ENCODE measurements around the gene KCNJ6. TPM values are rescaled to one million over a fixed set of nuclear protein-coding genes. Genes with fewer than 3 reads are reported as not detected.

Gene KCNJ6
- total RNA-seq, 4 donors from 2014 or later = not detected

DNA sequence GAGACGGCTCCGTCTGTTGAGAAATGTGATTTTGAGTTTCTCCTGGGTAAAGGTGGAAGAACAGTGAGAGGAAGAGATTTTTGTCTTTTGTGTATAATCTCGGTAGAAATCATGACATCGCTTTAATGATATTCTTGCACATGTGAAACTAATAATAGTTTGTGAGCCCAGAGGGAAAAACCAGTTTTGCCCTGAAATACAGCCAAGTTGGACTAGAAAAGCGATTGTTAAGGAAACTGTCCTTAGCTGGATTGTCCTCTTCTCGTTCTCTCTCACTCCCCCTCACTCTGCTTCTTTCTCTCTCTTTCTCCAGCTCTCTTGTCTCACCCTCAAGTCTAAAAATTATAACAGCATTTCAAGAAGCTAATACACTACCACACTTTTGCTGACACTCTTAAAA is 17.1 kb downstream of the KCNJ6 start:
- Histone ChIP-seq H3K4me3 (no peak overlapping the region), H3K4me1 (no peaks in the 10 kb centered on the region), H3K9me3 (no peaks in the 10 kb centered on the region), H3K36me3 (no peaks in the 10 kb centered on the region), H3K27me3 (peaks cover 0 to 3% (median 3%) of the 10 kb centered on the region in 3 donors), H3K27ac (no peak overlapping the region)
- intact Hi-C loops (cut with DNase I; ENCODE audit: low total_unique reads) = no loop called here
- ATAC-seq (no peak), DNase-seq (no peak)
- TF ChIP-seq, protein P1, sequence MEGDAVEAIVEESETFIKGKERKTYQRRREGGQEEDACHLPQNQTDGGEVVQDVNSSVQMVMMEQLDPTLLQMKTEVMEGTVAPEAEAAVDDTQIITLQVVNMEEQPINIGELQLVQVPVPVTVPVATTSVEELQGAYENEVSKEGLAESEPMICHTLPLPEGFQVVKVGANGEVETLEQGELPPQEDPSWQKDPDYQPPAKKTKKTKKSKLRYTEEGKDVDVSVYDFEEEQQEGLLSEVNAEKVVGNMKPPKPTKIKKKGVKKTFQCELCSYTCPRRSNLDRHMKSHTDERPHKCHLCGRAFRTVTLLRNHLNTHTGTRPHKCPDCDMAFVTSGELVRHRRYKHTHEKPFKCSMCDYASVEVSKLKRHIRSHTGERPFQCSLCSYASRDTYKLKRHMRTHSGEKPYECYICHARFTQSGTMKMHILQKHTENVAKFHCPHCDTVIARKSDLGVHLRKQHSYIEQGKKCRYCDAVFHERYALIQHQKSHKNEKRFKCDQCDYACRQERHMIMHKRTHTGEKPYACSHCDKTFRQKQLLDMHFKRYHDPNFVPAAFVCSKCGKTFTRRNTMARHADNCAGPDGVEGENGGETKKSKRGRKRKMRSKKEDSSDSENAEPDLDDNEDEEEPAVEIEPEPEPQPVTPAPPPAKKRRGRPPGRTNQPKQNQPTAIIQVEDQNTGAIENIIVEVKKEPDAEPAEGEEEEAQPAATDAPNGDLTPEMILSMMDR (IDR thresholded peaks at IDR 0.05 in 4 of 5, conservative IDR thresholded peaks at IDR 0.05 in 1 of 5) = no peak
- in situ Hi-C loops (cut with MboI; ENCODE audit: low sequenced_read_pairs in 4 of 4) = no loop called here

DNA sequence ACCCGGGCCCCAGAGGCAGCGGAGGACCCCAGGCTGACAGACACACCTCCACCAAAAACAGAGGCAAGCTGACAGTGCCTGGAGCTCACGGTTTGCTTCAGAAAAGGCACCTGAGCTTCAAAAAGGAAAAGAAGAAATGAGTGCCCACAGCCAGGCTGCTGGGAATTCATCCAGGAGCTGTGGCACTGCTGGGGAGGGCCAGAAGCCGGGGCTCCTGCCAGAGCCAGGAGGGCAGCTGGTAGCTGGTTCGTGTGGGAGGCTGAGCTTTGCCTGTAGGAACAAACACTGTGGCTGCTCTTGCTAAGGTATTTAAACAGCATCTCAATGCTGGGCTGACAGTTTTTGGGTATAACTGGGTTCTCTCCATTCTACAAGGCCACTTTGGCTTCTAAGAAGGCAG is 19.5 kb downstream of the KCNJ6 start:
- Histone ChIP-seq H3K4me1 (no peaks in the 10 kb centered on the region), H3K4me3 (no peak overlapping the region), H3K36me3 (no peaks in the 10 kb centered on the region), H3K27ac (no peak overlapping the region), H3K9me3 (no peaks in the 10 kb centered on the region), H3K27me3 (peaks cover 0 to 5% (median 3%) of the 10 kb centered on the region in 3 donors)
- intact Hi-C loops (cut with DNase I; ENCODE audit: low total_unique reads) = no loop called here
- TF ChIP-seq POLR2A (IDR thresholded peaks at IDR 0.05) = no peak
- TF ChIP-seq, protein P1 (IDR thresholded peaks at IDR 0.05 in 4 of 5, conservative IDR thresholded peaks at IDR 0.05 in 1 of 5) = no peak
- in situ Hi-C loops (cut with MboI; ENCODE audit: low sequenced_read_pairs in 4 of 4) = no loop called here
- ATAC-seq (no peak), DNase-seq (no peak)

DNA sequence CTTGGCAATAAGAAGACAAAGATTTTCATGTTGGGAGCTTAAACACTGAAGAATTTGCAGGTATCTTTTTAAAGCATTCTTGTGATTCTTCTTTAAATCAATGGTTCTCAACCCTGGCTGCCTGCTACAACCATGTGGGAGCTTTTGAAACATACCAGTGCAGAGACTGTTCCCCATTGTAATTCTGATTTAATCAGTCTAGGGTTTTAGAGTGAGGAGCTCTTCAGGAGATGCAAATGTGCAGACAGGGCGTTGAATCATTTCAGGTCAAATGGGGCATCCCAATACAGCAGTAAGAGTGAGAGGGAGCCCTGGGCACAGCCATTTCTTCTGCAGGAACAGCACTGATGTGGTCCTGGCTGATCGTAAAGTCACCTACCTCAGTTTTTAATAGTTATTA is 24.3 kb downstream of the KCNJ6 start:
- in situ Hi-C loops (cut with MboI; ENCODE audit: low sequenced_read_pairs in 4 of 4) = no loop called here

DNA sequence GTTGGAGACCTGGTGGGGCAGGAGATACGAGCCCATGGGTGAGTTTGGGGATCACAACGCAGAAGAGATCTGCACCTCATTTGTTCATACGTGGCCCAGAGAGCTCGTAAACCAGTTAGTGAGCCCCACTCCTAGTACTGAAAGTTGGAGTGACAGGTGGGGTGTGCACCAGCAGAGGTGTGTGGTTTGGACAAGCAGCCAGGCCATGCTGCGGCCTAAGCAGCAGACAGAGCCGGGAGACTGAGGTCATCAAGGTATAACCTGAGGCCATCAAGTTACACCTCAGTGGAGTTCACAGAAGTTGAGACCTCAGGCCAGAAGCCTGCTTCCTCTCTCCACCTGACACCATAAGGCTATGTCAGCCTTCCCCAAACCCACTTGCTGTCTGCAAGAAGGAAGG is 27.6 kb downstream of the KCNJ6 start:
- no peaks in the 10 kb centered on the region for H3K4me1 ChIP-seq
- no peaks in the 10 kb centered on the region for H3K36me3 ChIP-seq
- in situ Hi-C loops (cut with MboI; ENCODE audit: low sequenced_read_pairs in 4 of 4) (no loop called here), intact Hi-C loops (cut with DNase I; ENCODE audit: low total_unique reads) (no loop called here)
- ATAC-seq (no peak), DNase-seq (no peak)
- no peak overlapping the region for H3K27ac ChIP-seq
- TF ChIP-seq POLR2A (IDR thresholded peaks at IDR 0.05) = no peak
- TF ChIP-seq, protein P1 (IDR thresholded peaks at IDR 0.05 in 4 of 5, conservative IDR thresholded peaks at IDR 0.05 in 1 of 5) = no peak
- no peaks in the 10 kb centered on the region for H3K27me3 ChIP-seq
- H3K9me3 ChIP-seq = no peaks in the 10 kb centered on the region
- no peak overlapping the region for H3K4me3 ChIP-seq

More for the DNA sequence above, 24.3 kb downstream of the KCNJ6 start:
- Histone ChIP-seq H3K9me3 (no peaks in the 10 kb centered on the region), H3K4me3 (no peak overlapping the region), H3K27ac (no peak overlapping the region), H3K36me3 (no peaks in the 10 kb centered on the region), H3K4me1 (no peaks in the 10 kb centered on the region), H3K27me3 (peaks cover 0 to 3% (median 0%) of the 10 kb centered on the region in 3 donors)
- ATAC-seq = no peak
- DNase-seq = no peak
- intact Hi-C loops (cut with DNase I; ENCODE audit: low total_unique reads) = no loop called here
- no peak for TF ChIP-seq POLR2A (IDR thresholded peaks at IDR 0.05)
- TF ChIP-seq, protein P1 (IDR thresholded peaks at IDR 0.05 in 4 of 5, conservative IDR thresholded peaks at IDR 0.05 in 1 of 5) = no peak

DNA sequence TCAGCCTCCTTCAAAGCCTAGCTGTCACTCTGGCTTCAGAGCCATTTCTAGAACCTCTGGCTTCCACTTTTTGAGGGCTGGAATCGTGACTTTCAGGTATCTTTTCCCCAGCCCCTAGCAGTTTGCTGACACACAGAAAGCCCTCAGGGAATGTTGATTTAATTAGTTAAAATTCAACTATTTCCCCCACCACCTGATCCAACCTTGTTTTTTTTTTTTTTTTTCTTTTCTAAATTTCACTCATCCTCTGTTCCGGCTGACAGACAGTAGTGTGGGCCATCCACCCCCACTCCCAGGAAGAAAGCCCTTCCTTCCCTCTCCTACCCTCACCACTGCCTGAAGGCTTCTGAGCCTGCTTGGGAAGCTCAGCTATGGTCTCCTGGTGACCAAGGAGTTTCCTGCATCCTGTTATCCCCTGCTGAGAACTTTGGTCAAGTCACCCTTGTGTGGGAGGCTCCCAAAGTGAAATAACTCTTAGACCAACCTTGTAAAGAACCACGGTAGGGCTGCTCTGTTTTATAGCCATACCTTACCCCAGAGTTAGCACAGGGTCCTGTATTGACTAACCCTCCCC is 29.4 kb downstream of the KCNJ6 start:
- Histone ChIP-seq H3K4me3 (no peak overlapping the region), H3K4me1 (no peaks in the 10 kb centered on the region), H3K27ac (no peak overlapping the region), H3K9me3 (no peaks in the 10 kb centered on the region), H3K27me3 (no peaks in the 10 kb centered on the region), H3K36me3 (no peaks in the 10 kb centered on the region)
- TF ChIP-seq, protein P1 (IDR thresholded peaks at IDR 0.05 in 4 of 5, conservative IDR thresholded peaks at IDR 0.05 in 1 of 5) = no peak
- DNase-seq (no peak), ATAC-seq (no peak)
- in situ Hi-C loops (cut with MboI; ENCODE audit: low sequenced_read_pairs in 4 of 4) = no loop called here
- intact Hi-C loops (cut with DNase I; ENCODE audit: low total_unique reads) = no loop called here
